ENCODE measurements around the gene PLVAP.

- TF ChIP-seq, protein P1, sequence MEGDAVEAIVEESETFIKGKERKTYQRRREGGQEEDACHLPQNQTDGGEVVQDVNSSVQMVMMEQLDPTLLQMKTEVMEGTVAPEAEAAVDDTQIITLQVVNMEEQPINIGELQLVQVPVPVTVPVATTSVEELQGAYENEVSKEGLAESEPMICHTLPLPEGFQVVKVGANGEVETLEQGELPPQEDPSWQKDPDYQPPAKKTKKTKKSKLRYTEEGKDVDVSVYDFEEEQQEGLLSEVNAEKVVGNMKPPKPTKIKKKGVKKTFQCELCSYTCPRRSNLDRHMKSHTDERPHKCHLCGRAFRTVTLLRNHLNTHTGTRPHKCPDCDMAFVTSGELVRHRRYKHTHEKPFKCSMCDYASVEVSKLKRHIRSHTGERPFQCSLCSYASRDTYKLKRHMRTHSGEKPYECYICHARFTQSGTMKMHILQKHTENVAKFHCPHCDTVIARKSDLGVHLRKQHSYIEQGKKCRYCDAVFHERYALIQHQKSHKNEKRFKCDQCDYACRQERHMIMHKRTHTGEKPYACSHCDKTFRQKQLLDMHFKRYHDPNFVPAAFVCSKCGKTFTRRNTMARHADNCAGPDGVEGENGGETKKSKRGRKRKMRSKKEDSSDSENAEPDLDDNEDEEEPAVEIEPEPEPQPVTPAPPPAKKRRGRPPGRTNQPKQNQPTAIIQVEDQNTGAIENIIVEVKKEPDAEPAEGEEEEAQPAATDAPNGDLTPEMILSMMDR (IDR thresholded peaks at IDR 0.05 in 4 of 5, conservative IDR thresholded peaks at IDR 0.05 in 1 of 5) = no peak
- TF ChIP-seq POLR2A (IDR thresholded peaks at IDR 0.05) = no peak
These were observed at the start of gene PLVAP for GRCh38 chr19:17376935-17377600.
